ENCODE data around the gene LINC01488. TPM values are rescaled to one million over a fixed set of nuclear protein-coding genes. Genes with fewer than 3 reads are reported as not detected.
A peak's percentile ranks its signal among the peaks of the same experiment; 100 is the strongest.

LINC01488 gene
- total RNA-seq, 1 donor from 2014 or later = not detected

DNA sequence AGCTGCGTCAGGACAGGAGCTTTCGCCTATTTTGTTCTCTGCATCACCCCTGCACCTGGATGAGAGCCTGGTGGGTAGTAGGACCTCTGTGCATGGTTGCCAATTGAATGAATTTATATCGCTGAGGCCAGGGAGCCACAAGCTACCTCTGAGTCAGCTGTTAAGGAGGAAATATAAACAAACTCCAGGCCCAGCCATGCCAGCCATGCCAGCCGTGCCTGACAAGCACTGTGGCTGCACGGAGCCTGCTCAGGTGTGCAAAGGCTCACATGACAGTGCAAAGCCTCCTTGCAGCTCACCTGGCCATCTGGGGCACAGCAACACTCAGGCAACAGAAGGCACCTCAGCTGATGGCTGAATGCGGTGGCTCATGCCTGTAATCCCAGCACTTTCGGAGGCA is 33.7 kb upstream of the LINC01488 start:
- H4K20me1 ChIP-seq (ENCODE audit: insufficient read depth, low read length) = no peaks in the 10 kb centered on the region
- H3K4me1 ChIP-seq (ENCODE audit: insufficient read depth, low read length) = peaks cover 50% of the 10 kb centered on the region
- no peaks in the 10 kb centered on the region for H3K36me3 ChIP-seq (ENCODE audit: insufficient read depth, low read length)
- no peak for FAIRE-seq
- Mint-ChIP-seq H3K36me3 (ENCODE audit: low read depth, unreplicated experiment) (peaks cover 2% of the 10 kb centered on the region), H3K27me3 (ENCODE audit: low read depth, unreplicated experiment) (peaks cover 30% of the 10 kb centered on the region), H3K9me3 (ENCODE audit: unreplicated experiment) (peaks cover 11% of the 10 kb centered on the region), H3K4me1 (ENCODE audit: low read depth, unreplicated experiment) (peaks cover 14% of the 10 kb centered on the region), H3K4me3 (ENCODE audit: unreplicated experiment) (no peak overlapping the region), H3K27ac (ENCODE audit: unreplicated experiment) (no peak overlapping the region)
- H3K4me3 ChIP-seq (ENCODE audit: insufficient read depth, low read depth, low read length) = no peak overlapping the region
- H3K79me2 ChIP-seq (ENCODE audit: insufficient read depth, low read length) = no peaks in the 10 kb centered on the region
- H3K4me2 ChIP-seq (ENCODE audit: low read length) = no peak overlapping the region
- TF ChIP-seq CTCF (IDR thresholded peaks at IDR 0.05; ENCODE audit: insufficient read depth, low read depth, low read length) (no peak), EZH2 (IDR thresholded peaks at IDR 0.05; ENCODE audit: insufficient read depth, low read length) (no peak)
- no peaks in the 10 kb centered on the region for H3K9me3 ChIP-seq (ENCODE audit: insufficient read depth, low read depth, low read length)
- no peak overlapping the region for H3K27ac ChIP-seq (ENCODE audit: low read depth, low read length)
- DNase-seq (ENCODE audit: low read depth) = no peak
- no peak overlapping the region for H2AFZ ChIP-seq (ENCODE audit: low read depth, low read length)
- H3K27me3 ChIP-seq (ENCODE audit: insufficient read depth, low read length) = no peaks in the 10 kb centered on the region
- H3K9ac ChIP-seq (ENCODE audit: low read length) = no peak overlapping the region

DNA sequence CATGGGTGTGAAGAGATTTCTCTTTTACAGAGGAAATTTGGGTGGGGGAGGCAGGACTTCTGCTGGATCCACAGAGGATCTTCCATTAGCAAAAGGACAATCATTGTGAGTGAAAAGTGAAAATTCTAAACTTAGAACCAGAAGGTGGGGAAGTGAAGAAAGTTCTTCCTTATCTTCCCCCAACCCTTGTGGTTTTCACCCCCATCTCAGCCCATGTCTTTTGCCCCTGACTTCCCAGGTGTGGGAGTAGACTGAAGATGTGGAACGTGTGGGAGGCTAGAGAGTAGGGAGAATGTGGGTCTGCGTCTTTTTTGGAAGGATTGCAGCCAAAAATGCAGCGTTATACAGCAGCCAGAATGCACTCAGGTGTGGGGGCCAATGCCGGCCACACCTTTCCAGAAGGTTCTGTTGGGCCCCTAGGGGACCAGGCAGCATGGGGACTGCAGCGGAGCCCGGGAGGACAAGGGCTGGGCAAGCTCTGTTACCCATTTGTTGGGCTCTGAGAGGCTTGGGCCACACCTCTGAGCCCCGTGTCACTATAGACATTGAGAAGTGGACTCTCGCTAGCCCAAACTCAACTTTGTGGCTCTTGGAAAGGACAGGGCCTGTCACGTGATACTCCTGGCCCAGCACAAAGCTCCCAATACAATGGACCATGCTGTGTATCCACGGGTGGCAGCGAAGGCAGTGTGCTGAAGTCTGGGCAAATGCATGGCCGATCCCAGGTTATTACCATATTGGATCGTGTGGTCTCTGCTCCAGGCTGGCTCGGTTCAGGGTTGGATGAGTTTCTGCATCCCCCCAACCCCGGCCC is 32.8 kb upstream of the LINC01488 start:
- H3K9me3 ChIP-seq (ENCODE audit: insufficient read depth, low read depth, low read length) = no peaks in the 10 kb centered on the region
- H3K9ac ChIP-seq (ENCODE audit: low read length) = no peak overlapping the region
- H3K27me3 ChIP-seq (ENCODE audit: insufficient read depth, low read length) = no peaks in the 10 kb centered on the region
- DNase-seq (ENCODE audit: low read depth) (no peak), FAIRE-seq (no peak)
- H3K9me3 Mint-ChIP-seq (ENCODE audit: unreplicated experiment) = peaks cover 15% of the 10 kb centered on the region
- H3K79me2 ChIP-seq (ENCODE audit: insufficient read depth, low read length) = no peaks in the 10 kb centered on the region
- no peak overlapping the region for H3K27ac ChIP-seq (ENCODE audit: low read depth, low read length)
- H3K36me3 Mint-ChIP-seq (ENCODE audit: low read depth, unreplicated experiment) = peaks cover 2% of the 10 kb centered on the region
- H3K27ac Mint-ChIP-seq (ENCODE audit: unreplicated experiment) = no peak overlapping the region
- no peaks in the 10 kb centered on the region for H4K20me1 ChIP-seq (ENCODE audit: insufficient read depth, low read length)
- no peaks in the 10 kb centered on the region for H3K36me3 ChIP-seq (ENCODE audit: insufficient read depth, low read length)
- H3K27me3 Mint-ChIP-seq (ENCODE audit: low read depth, unreplicated experiment) = peaks cover 35% of the 10 kb centered on the region
- TF ChIP-seq EZH2 (IDR thresholded peaks at IDR 0.05; ENCODE audit: insufficient read depth, low read length) (no peak), CTCF (IDR thresholded peaks at IDR 0.05; ENCODE audit: insufficient read depth, low read depth, low read length) (no peak)
- H3K4me3 Mint-ChIP-seq (ENCODE audit: unreplicated experiment) = no peak overlapping the region
- H3K4me3 ChIP-seq (ENCODE audit: insufficient read depth, low read depth, low read length) = no peak overlapping the region
- H2AFZ ChIP-seq (ENCODE audit: low read depth, low read length) = no peak overlapping the region
- peak overlapping the region; percentile 59 for H3K4me2 ChIP-seq (ENCODE audit: low read length)
- H3K4me1 Mint-ChIP-seq (ENCODE audit: low read depth, unreplicated experiment) = peaks cover 12% of the 10 kb centered on the region
- peaks cover 41% of the 10 kb centered on the region for H3K4me1 ChIP-seq (ENCODE audit: insufficient read depth, low read length)
